ENCODE results near the gene LSAMP.

DNA sequence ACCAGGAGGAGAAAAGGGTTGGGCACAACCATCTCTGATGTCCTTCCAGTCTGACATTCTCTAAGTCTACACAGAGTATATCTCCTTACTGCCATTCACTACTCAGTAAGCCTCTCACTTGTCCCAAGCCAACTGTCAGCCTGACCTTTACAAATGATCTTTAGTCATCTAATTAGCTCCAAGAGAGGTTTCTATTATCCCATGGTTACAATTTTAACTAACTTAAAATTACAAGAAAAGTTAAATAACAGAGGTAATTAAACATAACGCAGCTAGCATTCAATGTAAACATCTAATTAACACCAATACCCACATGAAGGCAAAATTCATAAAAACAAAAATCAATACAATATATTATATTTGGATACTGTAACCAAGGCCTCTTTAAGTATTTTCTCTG lies 126.9 kb downstream of the LSAMP start:
- TF ChIP-seq MED13 (CRISPR knock-in tag; IDR thresholded peaks at IDR 0.05) (no peak), ZKSCAN5 (CRISPR knock-in tag; IDR thresholded peaks at IDR 0.05) (no peak), SMC3 (IDR thresholded peaks at IDR 0.05; ENCODE audit: low read length) (no peak), ZNF282 (IDR thresholded peaks at IDR 0.05; ENCODE audit: partially characterized antibody) (no peak)
- TF ChIP-seq, protein P1, sequence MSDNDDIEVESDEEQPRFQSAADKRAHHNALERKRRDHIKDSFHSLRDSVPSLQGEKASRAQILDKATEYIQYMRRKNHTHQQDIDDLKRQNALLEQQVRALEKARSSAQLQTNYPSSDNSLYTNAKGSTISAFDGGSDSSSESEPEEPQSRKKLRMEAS (IDR thresholded peaks at IDR 0.05), result no peak
- TF ChIP-seq, protein P2, sequence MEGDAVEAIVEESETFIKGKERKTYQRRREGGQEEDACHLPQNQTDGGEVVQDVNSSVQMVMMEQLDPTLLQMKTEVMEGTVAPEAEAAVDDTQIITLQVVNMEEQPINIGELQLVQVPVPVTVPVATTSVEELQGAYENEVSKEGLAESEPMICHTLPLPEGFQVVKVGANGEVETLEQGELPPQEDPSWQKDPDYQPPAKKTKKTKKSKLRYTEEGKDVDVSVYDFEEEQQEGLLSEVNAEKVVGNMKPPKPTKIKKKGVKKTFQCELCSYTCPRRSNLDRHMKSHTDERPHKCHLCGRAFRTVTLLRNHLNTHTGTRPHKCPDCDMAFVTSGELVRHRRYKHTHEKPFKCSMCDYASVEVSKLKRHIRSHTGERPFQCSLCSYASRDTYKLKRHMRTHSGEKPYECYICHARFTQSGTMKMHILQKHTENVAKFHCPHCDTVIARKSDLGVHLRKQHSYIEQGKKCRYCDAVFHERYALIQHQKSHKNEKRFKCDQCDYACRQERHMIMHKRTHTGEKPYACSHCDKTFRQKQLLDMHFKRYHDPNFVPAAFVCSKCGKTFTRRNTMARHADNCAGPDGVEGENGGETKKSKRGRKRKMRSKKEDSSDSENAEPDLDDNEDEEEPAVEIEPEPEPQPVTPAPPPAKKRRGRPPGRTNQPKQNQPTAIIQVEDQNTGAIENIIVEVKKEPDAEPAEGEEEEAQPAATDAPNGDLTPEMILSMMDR (CRISPR knock-in tag; IDR thresholded peaks at IDR 0.05), result no peak

Data from HepG2 (cell line).